ENCODE results near the gene IL15RA.
"Not testable (repeated sequence)": the region's sequence is repeated elsewhere in the genome, so short reads cannot be mapped to it uniquely, and the experiment has no call there.

The IL15RA gene

DNA sequence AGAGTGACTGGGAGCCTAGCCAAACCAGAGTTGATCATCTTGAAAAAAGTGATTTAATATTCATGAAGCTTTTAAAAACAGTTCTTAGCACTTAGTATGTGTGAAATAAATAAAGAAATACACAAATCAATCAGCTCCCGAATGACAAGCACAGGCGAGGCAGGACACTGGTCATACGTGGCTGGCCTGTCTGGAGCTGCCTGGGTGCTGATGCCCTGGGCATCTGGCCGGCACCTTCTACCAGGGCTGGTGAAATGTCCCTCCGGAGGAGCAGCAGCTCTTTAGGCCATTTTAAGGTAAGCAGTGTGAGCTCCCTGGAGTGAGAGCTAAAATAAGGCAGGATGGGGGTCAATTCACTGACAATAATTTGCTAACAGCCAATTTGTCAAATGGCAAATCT, 23.7 kb downstream of the IL15RA start:
- Histone ChIP-seq H3K36me3 (ENCODE audit: control insufficient read depth in 1 of 2, insufficient read depth in 2 of 2, low read length in 2 of 2) (peaks cover 14 to 27% of the 10 kb centered on the region in 2 donors), H3K4me3 (ENCODE audit: low read depth in 1 of 2, low read length in 2 of 2) (no peak overlapping the region), H3K27me3 (ENCODE audit: control insufficient read depth in 1 of 2, insufficient read depth in 2 of 2, low read length in 2 of 2) (no peaks in the 10 kb centered on the region), H3K27ac (ENCODE audit: low read depth, low read length) (no peak overlapping the region), H3K9me3 (ENCODE audit: control insufficient read depth in 1 of 2, low read length in 2 of 2) (no peaks in the 10 kb centered on the region), H3K4me1 (ENCODE audit: control insufficient read depth in 1 of 2, insufficient read depth in 2 of 2, low read length in 2 of 2) (peaks cover 4 to 9% of the 10 kb centered on the region in 2 donors), H3K9ac (ENCODE audit: low read depth in 1 of 2, low read length in 2 of 2) (no peak overlapping the region)

DNA sequence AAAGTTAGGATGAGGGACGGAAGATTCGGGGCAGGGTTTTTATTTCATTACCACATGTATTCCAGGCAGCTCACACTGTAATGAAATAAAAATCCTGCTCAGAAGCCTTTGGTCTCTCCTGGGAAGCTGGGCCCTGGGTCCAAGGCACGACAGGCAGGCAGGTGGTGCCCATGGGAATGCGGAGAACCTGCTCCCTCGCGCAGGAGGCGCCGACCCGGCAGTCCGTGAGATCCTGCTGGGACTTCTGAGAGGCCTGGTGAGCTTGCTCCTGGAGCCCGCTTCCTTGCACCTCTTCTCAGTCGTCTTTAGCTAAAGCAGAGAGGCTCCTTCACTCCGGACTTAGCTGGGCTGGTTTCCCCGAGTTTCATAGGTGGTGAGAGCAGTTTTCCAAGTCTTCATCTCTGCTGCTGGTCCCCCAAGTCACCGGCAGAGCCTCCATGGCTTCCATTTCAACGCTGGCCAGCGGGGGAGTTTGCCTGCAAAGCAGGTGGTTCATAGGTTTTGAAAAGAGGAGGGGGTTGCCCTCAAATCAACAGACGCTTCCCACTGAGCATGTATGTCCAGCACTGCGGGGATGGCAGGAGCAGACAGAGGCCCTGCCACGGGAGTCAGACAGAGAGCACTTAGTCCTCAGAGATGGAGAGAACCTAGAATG, 24.5 kb downstream of the IL15RA start:
- Histone ChIP-seq H3K9me3 (ENCODE audit: control insufficient read depth in 1 of 2, low read length in 2 of 2) (no peaks in the 10 kb centered on the region), H3K27ac (ENCODE audit: low read depth, low read length) (no peak overlapping the region), H3K27me3 (ENCODE audit: control insufficient read depth in 1 of 2, insufficient read depth in 2 of 2, low read length in 2 of 2) (no peaks in the 10 kb centered on the region), H3K4me3 (ENCODE audit: low read depth in 1 of 2, low read length in 2 of 2) (no peak overlapping the region), H3K4me1 (ENCODE audit: control insufficient read depth in 1 of 2, insufficient read depth in 2 of 2, low read length in 2 of 2) (peaks cover 4 to 9% of the 10 kb centered on the region in 2 donors), H3K9ac (ENCODE audit: low read depth in 1 of 2, low read length in 2 of 2) (no peak overlapping the region), H3K36me3 (ENCODE audit: control insufficient read depth in 1 of 2, insufficient read depth in 2 of 2, low read length in 2 of 2) (peaks cover 14 to 27% of the 10 kb centered on the region in 2 donors)

DNA sequence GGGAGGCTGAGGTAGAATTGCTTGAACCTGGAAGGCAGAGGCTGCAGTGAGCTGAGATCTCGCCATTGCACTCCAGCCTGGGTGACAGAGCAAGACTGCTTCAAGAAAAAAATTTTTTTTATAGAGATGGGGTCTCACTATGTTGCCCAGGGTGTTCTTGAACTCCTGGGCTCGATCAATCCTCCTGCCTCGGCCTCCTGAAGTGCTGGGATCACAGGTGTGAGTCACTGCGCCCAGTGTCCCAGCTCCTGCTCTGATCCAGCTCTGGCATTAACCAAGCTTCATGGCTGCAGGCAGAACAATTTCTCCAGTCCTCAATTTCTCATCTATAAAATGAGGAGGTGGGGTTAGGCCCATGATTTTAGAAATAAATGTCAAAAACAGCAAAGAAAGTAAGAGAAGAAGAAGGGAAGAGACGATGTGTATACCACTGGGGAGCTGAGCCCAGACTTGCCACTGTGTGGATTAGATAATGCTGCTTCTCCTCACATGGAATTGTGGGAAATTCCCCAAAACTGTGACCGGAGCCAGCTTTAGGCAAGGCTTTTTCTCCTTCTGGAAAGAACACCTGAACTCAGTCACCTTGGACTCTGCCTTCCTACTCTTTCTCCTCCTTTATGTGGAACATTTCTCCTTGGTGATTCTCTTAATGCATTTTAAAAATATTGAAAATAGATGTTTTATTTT, 25.5 kb downstream of the IL15RA start:
- Histone ChIP-seq H3K27me3 (ENCODE audit: control insufficient read depth in 1 of 2, insufficient read depth in 2 of 2, low read length in 2 of 2) (no peaks in the 10 kb centered on the region), H3K36me3 (ENCODE audit: control insufficient read depth in 1 of 2, insufficient read depth in 2 of 2, low read length in 2 of 2) (peaks cover 14 to 27% of the 10 kb centered on the region in 2 donors), H3K4me3 (ENCODE audit: low read depth in 1 of 2, low read length in 2 of 2) (no peak overlapping the region), H3K4me1 (ENCODE audit: control insufficient read depth in 1 of 2, insufficient read depth in 2 of 2, low read length in 2 of 2) (peaks cover 4 to 9% of the 10 kb centered on the region in 2 donors), H3K9ac (ENCODE audit: low read depth in 1 of 2, low read length in 2 of 2) (no peak overlapping the region), H3K27ac (ENCODE audit: low read depth, low read length) (no peak overlapping the region), H3K9me3 (ENCODE audit: control insufficient read depth in 1 of 2, low read length in 2 of 2) (no peaks in the 10 kb centered on the region)

- Histone ChIP-seq H3K9me3 (ENCODE audit: control insufficient read depth in 1 of 2, low read length in 2 of 2) (no peaks in the 10 kb centered on the region), H3K36me3 (ENCODE audit: control insufficient read depth in 1 of 2, insufficient read depth in 2 of 2, low read length in 2 of 2) (peaks cover 10 to 23% of the 10 kb centered on the region in 2 donors), H3K9ac (ENCODE audit: low read depth in 1 of 2, low read length in 2 of 2) (no peak overlapping the region), H3K4me1 (ENCODE audit: control insufficient read depth in 1 of 2, insufficient read depth in 2 of 2, low read length in 2 of 2) (peaks cover 4 to 9% of the 10 kb centered on the region in 2 donors), H3K27me3 (ENCODE audit: control insufficient read depth in 1 of 2, insufficient read depth in 2 of 2, low read length in 2 of 2) (no peaks in the 10 kb centered on the region), H3K4me3 (ENCODE audit: low read depth in 1 of 2, low read length in 2 of 2) (no peak overlapping the region), H3K27ac (ENCODE audit: low read depth, low read length) (no peak overlapping the region)
These were observed 26.1 kb downstream of the IL15RA start for GRCh38 chr10:5951167-5951711.

DNA sequence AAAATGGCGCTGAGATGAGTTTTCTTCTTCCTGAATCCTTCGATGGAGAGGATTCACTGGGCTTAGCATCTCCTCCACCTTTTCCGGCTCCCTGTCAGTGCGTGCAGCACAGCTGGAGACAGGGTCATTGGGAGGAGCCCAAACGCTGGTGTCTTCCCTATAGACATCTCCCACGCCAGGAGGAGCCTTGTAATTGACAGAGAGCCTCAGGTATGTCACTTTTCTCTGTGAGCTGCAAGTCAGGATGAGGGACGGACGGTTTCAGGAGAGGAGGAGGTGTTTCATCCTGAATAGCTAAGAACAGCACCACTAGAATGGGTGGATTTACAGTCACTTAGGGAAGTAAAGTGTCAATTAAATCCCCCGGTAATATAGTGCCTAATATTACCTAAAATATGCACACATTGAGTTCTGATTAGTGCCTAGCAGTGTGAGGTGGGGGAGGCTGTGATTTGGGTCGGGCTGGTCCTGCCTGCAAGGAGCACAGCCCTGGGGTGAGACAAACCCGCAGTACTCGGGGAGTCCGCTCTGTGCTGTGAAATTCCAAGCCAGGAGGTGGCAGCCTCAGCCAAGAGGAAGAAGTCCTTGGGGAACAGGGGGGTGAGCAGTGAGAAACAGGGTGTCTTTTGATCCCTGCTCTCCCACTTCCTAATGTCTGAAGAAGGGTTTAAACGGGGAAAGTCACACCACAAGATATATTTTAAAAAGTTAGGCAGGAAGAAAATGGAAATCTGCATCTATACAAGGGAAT, 28.2 kb downstream of the IL15RA start:
- Histone ChIP-seq H3K27me3 (ENCODE audit: control insufficient read depth in 1 of 2, insufficient read depth in 2 of 2, low read length in 2 of 2) (no peaks in the 10 kb centered on the region), H3K27ac (ENCODE audit: low read depth, low read length) (no peak overlapping the region), H3K9me3 (ENCODE audit: control insufficient read depth in 1 of 2, low read length in 2 of 2) (no peaks in the 10 kb centered on the region), H3K4me3 (ENCODE audit: low read depth in 1 of 2, low read length in 2 of 2) (no peak overlapping the region), H3K36me3 (ENCODE audit: control insufficient read depth in 1 of 2, insufficient read depth in 2 of 2, low read length in 2 of 2) (peaks cover 10 to 13% of the 10 kb centered on the region in 2 donors), H3K4me1 (ENCODE audit: control insufficient read depth in 1 of 2, insufficient read depth in 2 of 2, low read length in 2 of 2) (peaks cover 18 to 21% of the 10 kb centered on the region in 2 donors), H3K9ac (ENCODE audit: low read depth in 1 of 2, low read length in 2 of 2) (no peak overlapping the region)

GRCh38 chr10:5948208-5948585, 29.1 kb downstream of the IL15RA start:
- Histone ChIP-seq H3K4me3 (ENCODE audit: low read depth in 1 of 2, low read length in 2 of 2) (no peak overlapping the region), H3K9me3 (ENCODE audit: control insufficient read depth in 1 of 2, low read length in 2 of 2) (no peaks in the 10 kb centered on the region), H3K36me3 (ENCODE audit: control insufficient read depth in 1 of 2, insufficient read depth in 2 of 2, low read length in 2 of 2) (peaks cover 6 to 9% of the 10 kb centered on the region in 2 donors), H3K9ac (ENCODE audit: low read depth in 1 of 2, low read length in 2 of 2) (no peak overlapping the region), H3K27ac (ENCODE audit: low read depth, low read length) (no peak overlapping the region), H3K4me1 (ENCODE audit: control insufficient read depth in 1 of 2, insufficient read depth in 2 of 2, low read length in 2 of 2) (peaks cover 27 to 30% of the 10 kb centered on the region in 2 donors), H3K27me3 (ENCODE audit: control insufficient read depth in 1 of 2, insufficient read depth in 2 of 2, low read length in 2 of 2) (no peaks in the 10 kb centered on the region)

DNA sequence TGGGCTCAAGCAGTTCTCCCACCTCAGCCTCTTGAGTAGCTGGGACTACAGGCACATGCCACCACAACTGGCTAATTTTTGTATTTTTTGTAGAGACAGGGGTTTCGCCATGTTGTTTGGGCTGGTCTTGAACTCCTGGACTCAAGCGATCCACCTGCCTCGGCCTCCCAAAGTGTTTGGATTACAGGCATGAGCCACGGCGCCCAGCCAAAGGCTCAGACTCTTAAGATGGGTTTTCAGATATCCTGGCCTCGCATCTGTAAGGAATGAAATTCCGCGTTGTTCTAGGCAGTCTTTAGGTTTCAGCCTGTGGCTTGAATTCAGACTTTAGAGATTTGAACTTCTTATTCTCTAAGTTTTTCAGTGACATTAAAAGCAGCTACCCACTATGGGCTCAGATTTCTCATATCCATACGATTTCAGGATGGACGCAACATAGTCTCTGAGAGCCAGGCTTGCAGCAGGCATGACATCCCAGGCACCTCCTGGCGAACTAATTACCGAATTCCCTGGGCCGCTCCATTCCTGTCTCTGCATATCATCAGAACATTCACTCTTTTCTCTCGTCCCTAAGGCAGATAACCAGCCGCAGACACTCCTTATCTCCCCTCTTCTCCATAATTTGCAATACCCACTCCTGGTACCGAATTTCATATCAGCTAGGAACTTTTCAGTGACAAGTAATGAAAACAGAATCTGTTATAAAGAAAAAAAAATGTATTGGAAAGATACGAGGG, 29.7 kb downstream of the IL15RA start:
- Histone ChIP-seq H3K27ac (ENCODE audit: low read depth, low read length) (no peak overlapping the region), H3K9me3 (ENCODE audit: control insufficient read depth in 1 of 2, low read length in 2 of 2) (no peaks in the 10 kb centered on the region), H3K36me3 (ENCODE audit: control insufficient read depth in 1 of 2, insufficient read depth in 2 of 2, low read length in 2 of 2) (peaks cover 3 to 4% of the 10 kb centered on the region in 2 donors), H3K27me3 (ENCODE audit: control insufficient read depth in 1 of 2, insufficient read depth in 2 of 2, low read length in 2 of 2) (no peaks in the 10 kb centered on the region), H3K9ac (ENCODE audit: low read depth in 1 of 2, low read length in 2 of 2) (no peak overlapping the region), H3K4me1 (ENCODE audit: control insufficient read depth in 1 of 2, insufficient read depth in 2 of 2, low read length in 2 of 2) (peaks cover 27 to 30% of the 10 kb centered on the region in 2 donors), H3K4me3 (ENCODE audit: low read depth in 1 of 2, low read length in 2 of 2) (no peak overlapping the region)

- no peak overlapping the region for H3K4me3 ChIP-seq (ENCODE audit: low read depth in 1 of 2, low read length in 2 of 2)
- H3K27ac ChIP-seq (ENCODE audit: low read depth, low read length) = no peak overlapping the region
- peaks cover 27 to 33% of the 10 kb centered on the region in 2 donors for H3K4me1 ChIP-seq (ENCODE audit: control insufficient read depth in 1 of 2, insufficient read depth in 2 of 2, low read length in 2 of 2)
These were observed 30.6 kb downstream of the IL15RA start for GRCh38 chr10:5946786-5947185.

DNA sequence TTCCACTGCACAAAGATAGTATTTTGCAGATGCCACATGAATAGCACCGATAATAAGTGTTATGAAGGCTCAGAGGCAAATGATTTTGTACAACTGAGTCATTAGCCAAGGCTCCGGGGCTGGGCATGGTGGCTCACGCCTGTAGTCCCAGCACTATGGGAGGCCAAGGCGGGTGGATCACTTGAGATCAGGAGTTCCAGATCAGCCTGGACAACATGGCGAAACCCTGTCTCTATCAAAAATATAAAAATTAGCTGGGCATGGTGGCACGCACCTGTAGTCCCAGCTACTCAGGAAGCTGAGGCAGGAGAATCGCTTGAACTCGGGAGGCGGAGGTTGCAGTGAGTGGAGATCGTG, 30.9 kb downstream of the IL15RA start:
- Histone ChIP-seq H3K4me1 (ENCODE audit: control insufficient read depth in 1 of 2, insufficient read depth in 2 of 2, low read length in 2 of 2) (peaks cover 27 to 35% of the 10 kb centered on the region in 2 donors), H3K27ac (ENCODE audit: low read depth, low read length) (peak overlapping the region; percentile 53)
- H3K36me3 ChIP-seq (ENCODE audit: control insufficient read depth in 1 of 2, insufficient read depth in 2 of 2, low read length in 2 of 2); H3K9ac ChIP-seq (ENCODE audit: low read depth in 1 of 2, low read length in 2 of 2); H3K9me3 ChIP-seq (ENCODE audit: control insufficient read depth in 1 of 2, low read length in 2 of 2); H3K4me3 ChIP-seq (ENCODE audit: low read depth in 1 of 2, low read length in 2 of 2); H3K27me3 ChIP-seq (ENCODE audit: control insufficient read depth in 1 of 2, insufficient read depth in 2 of 2, low read length in 2 of 2): not testable (repeated sequence)

More at GRCh38 chr10:5946786-5947185, 30.6 kb downstream of the IL15RA start:
- H3K9me3 ChIP-seq (ENCODE audit: control insufficient read depth in 1 of 2, low read length in 2 of 2) = no peaks in the 10 kb centered on the region
- H3K9ac ChIP-seq (ENCODE audit: low read depth in 1 of 2, low read length in 2 of 2) = no peak overlapping the region
- no peaks in the 10 kb centered on the region for H3K27me3 ChIP-seq (ENCODE audit: control insufficient read depth in 1 of 2, insufficient read depth in 2 of 2, low read length in 2 of 2)
- peaks cover 0 to under 1% of the 10 kb centered on the region in 2 donors for H3K36me3 ChIP-seq (ENCODE audit: control insufficient read depth in 1 of 2, insufficient read depth in 2 of 2, low read length in 2 of 2)
